GM12878 (cell line): ENCODE results near the gene CDON. TPM values are rescaled to one million over a fixed set of nuclear protein-coding genes. Genes with fewer than 3 reads are reported as not detected.
A peak's percentile ranks its signal among the peaks of the same experiment; 100 is the strongest.

Experiments used
- ATAC-seq: fragments of 200-7000 bp; cut with Tn5 transposase; 3 replicates; pipeline ENCODE4 v1.9.1; 2020; ENCODE audit warnings: mild to moderate bottlenecking, moderate library complexity
- BruUV-seq: library from RNA; stranded (reverse); fragments of 400-500 nt; replicated peaks from 2 replicates; lab custom pipeline; 2021; lab: Mats Ljungman, UMichigan
- CTCF ChIA-PET: fragments of 300-600 bp; sonication (Branson Sonifier 250); formaldehyde crosslinking; extraction: SDS; loops from one replicate; lab custom pipeline; 2021; ENCODE audit warnings: inconsistent platforms; lab: Yijun Ruan, JAX
- POLR2A ChIA-PET: fragments of 350-600 bp; formaldehyde crosslinking; extraction: SDS; loops from one replicate; lab custom pipeline; 2021; ENCODE audit warnings: inconsistent platforms; lab: Charles Lee
- RAD21 ChIA-PET: fragments of 300-600 bp; sonication (Branson Sonifier 250); formaldehyde crosslinking; loops from one replicate; lab custom pipeline; 2023; ENCODE audit warnings: antibody characterized with exemption; ENCODE audit not compliant: unreplicated experiment; lab: Charles Lee
- SMC1A ChIA-PET: fragments of 300-600 bp; sonication (Branson Sonifier 250); formaldehyde crosslinking; loops from one replicate; lab custom pipeline; 2023; ENCODE audit not compliant: unreplicated experiment, uncharacterized antibody; lab: Charles Lee
- DNase-seq: peaks from one replicate; pipeline ENCODE4 v3.0.0-alpha.2; 2011; ENCODE audit warnings: low read depth, low spot score
- FAIRE-seq: peaks from 3 replicates; lab custom pipeline; 2011; peaks lifted over from hg19 to GRCh38; lab: Jason Lieb, UNC
- H2AFZ ChIP-seq: 2 replicates; pipeline ENCODE4 v1.6.0; 2011; ENCODE audit warnings: low read depth, low read length, control low read depth; ENCODE audit not compliant: control insufficient read depth
- H3K27ac ChIP-seq: 2 replicates; pipeline ENCODE4 v1.5.1; 2011; ENCODE audit warnings: control low read depth; ENCODE audit not compliant: control insufficient read depth, insufficient read depth
- H3K27me3 ChIP-seq, 2 experiments: replicated peaks in 1 of 2; 2 replicates each; pipeline versions ENCODE4 v1.6.0 to v1.6.1; 2011; ENCODE audit warnings: low read length in 1 of 2; ENCODE audit not compliant: control insufficient read depth in 2 of 2, insufficient read depth in 2 of 2
- H3K36me3 ChIP-seq, 2 experiments: 2 replicates each; pipeline ENCODE4 v1.5.1; 2011; ENCODE audit warnings: low read length in 1 of 2; ENCODE audit not compliant: control insufficient read depth in 2 of 2, insufficient read depth in 2 of 2
- H3K4me1 ChIP-seq: 2 replicates; pipeline ENCODE4 v1.6.1; 2011; ENCODE audit warnings: mild to moderate bottlenecking, low read length, moderate library complexity, mixed read lengths; ENCODE audit not compliant: control insufficient read depth, insufficient read depth
- H3K4me2 ChIP-seq: 2 replicates; pipeline ENCODE4 v1.6.0; 2011; ENCODE audit warnings: control low read depth; ENCODE audit not compliant: control insufficient read depth, insufficient read depth
- H3K4me3 ChIP-seq: fragments of 200-600 bp; sonication (generic); 2 replicates; pipeline ENCODE4 v1.5.1; 2016
- H3K79me2 ChIP-seq: 2 replicates; pipeline ENCODE4 v1.6.0; 2011; ENCODE audit warnings: low read length; ENCODE audit not compliant: control insufficient read depth, insufficient read depth
- H3K9ac ChIP-seq: 2 replicates; pipeline ENCODE4 v1.8.0; 2011; ENCODE audit warnings: low read length, control low read depth, mixed read lengths; ENCODE audit not compliant: control insufficient read depth, insufficient read depth
- H3K9me3 ChIP-seq: replicated peaks from 3 replicates; pipeline ENCODE4 v1.5.1; 2011; ENCODE audit warnings: mild to moderate bottlenecking, low read length; ENCODE audit not compliant: control insufficient read depth, insufficient read depth
- H4K20me1 ChIP-seq: 2 replicates; pipeline ENCODE4 v1.6.0; 2011; ENCODE audit not compliant: control insufficient read depth, insufficient read depth
- CEBPB ChIP-seq, 2 experiments: fragments of 150-350 bp in 1 of 2; IDR thresholded peaks; 2 replicates each; pipeline ENCODE4 v1.6.1; 2012 to 2014; ENCODE audit warnings: low read depth in 2 of 2, low read length in 2 of 2, borderline replicate concordance in 1 of 2, inconsistent platforms in 1 of 2
- GABPA ChIP-seq: IDR thresholded peaks from 2 replicates; pipeline ENCODE4 v1.6.1; 2014; ENCODE audit warnings: antibody characterized with exemption, low read depth, mild to moderate bottlenecking, inconsistent platforms
- NR2F1 ChIP-seq: fragments of 450-650 bp; conservative IDR thresholded peaks from 2 replicates; pipeline ENCODE4 v1.6.1; 2017; ENCODE audit warnings: mild to moderate bottlenecking
- PAX8 ChIP-seq: fragments of 450-650 bp; IDR thresholded peaks from 2 replicates; pipeline ENCODE4 v1.6.1; 2017; ENCODE audit warnings: mild to moderate bottlenecking, moderate library complexity
- POLR2A ChIP-seq: IDR thresholded peaks from 2 replicates; pipeline ENCODE4 v1.6.1; 2011; ENCODE audit warnings: low read depth, mild to moderate bottlenecking, low read length
- POLR2AphosphoS2 ChIP-seq: IDR thresholded peaks from 2 replicates; pipeline ENCODE4 v1.6.1; 2011; ENCODE audit warnings: low read depth, mild to moderate bottlenecking, low read length, improper control_type of control experiment, moderate library complexity
- RCOR1 ChIP-seq: conservative IDR thresholded peaks from 2 replicates; pipeline ENCODE4 v1.6.1; 2012; ENCODE audit warnings: low read depth, low read length, improper control_type of control experiment
- STAT3 ChIP-seq: IDR thresholded peaks from 2 replicates; pipeline ENCODE4 v1.6.1; 2011; ENCODE audit warnings: low read depth, low read length, improper control_type of control experiment
- SUPT20H ChIP-seq: IDR thresholded peaks from 2 replicates; pipeline ENCODE4 v1.6.1; 2011; ENCODE audit warnings: low read depth, mild to moderate bottlenecking, low read length, moderate library complexity, borderline replicate concordance; ENCODE audit not compliant: control insufficient read depth
- USF1 ChIP-seq: IDR thresholded peaks from 2 replicates; pipeline ENCODE4 v1.6.1; 2011; ENCODE audit warnings: borderline replicate concordance, low read depth, mild to moderate bottlenecking, moderate library complexity, mixed read lengths, low read length; ENCODE audit not compliant: insufficient read depth; ENCODE audit errors: extremely low read length
- WGBS: methylation state at CpG from one replicate; pipeline ENCODE4 v1.1.6; 2016; ENCODE audit warnings: low lambda C conversion rate; ENCODE audit not compliant: insufficient replicate concordance, insufficient coverage; ENCODE audit errors: missing lambda C conversion rate; 5-methylcytosine and 5-hydroxymethylcytosine counted together
- in situ Hi-C: fragments of 300-500 bp; cut with MboI; formaldehyde crosslinking; loops from 9 replicates; pipeline ENCODE4 v1.14.3; 2018; ENCODE audit warnings: mixed read lengths
- intact Hi-C: fragments of 100-400 bp; cut with micrococcal nuclease; formaldehyde crosslinking; loops from one replicate; pipeline ENCODE4 v1.14.2; 2022; ENCODE audit not compliant: unreplicated experiment
- polyA plus RNA-seq, 11 experiments: library from polyadenylated mRNA; depleted of rRNA in 4 of 11; unstranded in 6 of 11; stranded (reverse) in 5 of 11; fragments of >200 nt; fragmentation: Nextera tagmentation in 4 of 11; fragmentation: Illumina TruSeq in 1 of 11; extraction: Ambion mirVana in 4 of 11; extraction: Trizol in 1 of 11; gene quantifications; 1 replicate in 1 of 11; 2 replicates in 10 of 11; pipeline versions ENCODE4 v1.2.1 to v1.2.3, GENCODE V29; 2011 to 2016; ENCODE audit warnings: inconsistent platforms in 2 of 11, missing spikeins in 2 of 11, low read depth in 1 of 11
- total RNA-seq, 4 experiments: library from RNA; depleted of rRNA in 3 of 4; stranded (reverse); fragments of >200 nt in 3 of 4; fragmentation: Illumina TruSeq in 1 of 4; extraction: Trizol in 1 of 4; gene quantifications; 2 replicates each; pipeline versions ENCODE4 v1.2.1 to v1.2.3, GENCODE V29; 2013 to 2021
- TF ChIP-seq, protein P1 (sequence below): fragments of 450-650 bp; IDR thresholded peaks from 2 replicates; pipeline ENCODE4 v1.6.1; 2017; ENCODE audit warnings: borderline replicate concordance
- TF ChIP-seq, protein P2 (sequence below), 3 experiments: IDR thresholded peaks in 2 of 3; conservative IDR thresholded peaks in 1 of 3; 2 replicates each; pipeline ENCODE4 v1.5.1; 2011; ENCODE audit warnings: low read depth in 3 of 3, low read length in 3 of 3, mild to moderate bottlenecking in 3 of 3, control low read depth in 2 of 3, moderate library complexity in 2 of 3, inconsistent platforms in 1 of 3, mixed read lengths in 1 of 3; ENCODE audit not compliant: control insufficient read depth in 2 of 3, insufficient read depth in 1 of 3; ENCODE audit errors: extremely low read depth in 1 of 3

Gene CDON
- total and polyA plus RNA-seq, 10 of the 15 experiments (the other 5 are each of a cell fraction or from before 2014, with no cell fraction given), result 0.07 to 4.2 (median 0.36) TPM

GRCh38 chr11:125980436-125980835 is 82.2 kb downstream of the CDON start:
- no peaks in the 10 kb centered on the region for H4K20me1 ChIP-seq
- no peaks in the 10 kb centered on the region for H3K79me2 ChIP-seq
- no peak overlapping the region for H2AFZ ChIP-seq
- in situ Hi-C loops, result no loop called here
- 57% methylated on average over 8 of the region's 8 CpGs for WGBS
- ChIA-PET SMC1A (interaction anchor here (1.3 to 1.4 kb wide), 2 partner anchors 11 to 37 kb away, joined by 3 to 6 read pairs; no protein-coding TSS in a partner anchor), CTCF (interaction anchor here (1.0 kb wide), 1 partner anchor 45 kb away, joined by 3 read pairs; no protein-coding TSS in a partner anchor), RAD21 (interaction anchor here (1.0 kb wide), 1 partner anchor 38 kb away, joined by 4 read pairs; no protein-coding TSS in a partner anchor), POLR2A (no interaction called here)
- no peak overlapping the region; the same call in 1 of the 2 replicates for H3K4me2 ChIP-seq
- BruUV-seq, result no TSS peak
- intact Hi-C loops, result no loop called here
- DNase-seq (no peak), ATAC-seq (peak; percentile 49; the same call in 2 of the 3 replicates), FAIRE-seq (no peak)
- TF ChIP-seq RCOR1, result no peak
- no peak for TF ChIP-seq CEBPB (IDR thresholded peaks at IDR 0.05; ENCODE audit: borderline replicate concordance in 1 of 2, low read depth in 2 of 2, low read length in 2 of 2)
- no peak for TF ChIP-seq STAT3
- no peak for TF ChIP-seq PAX8
- TF ChIP-seq NR2F1, result 0 out of 2 replicates have a peak, but pooled peaks have one; percentile 29
- H3K9me3 ChIP-seq, result no peaks in the 10 kb centered on the region
- H3K36me3 ChIP-seq, result no peaks in the 10 kb centered on the region
- no peaks in the 10 kb centered on the region for H3K4me1 ChIP-seq
- no peak overlapping the region for H3K4me3 ChIP-seq
- peak overlapping the region; percentile 22; the same call in 1 of the 2 replicates for H3K27ac ChIP-seq
- H3K27me3 ChIP-seq, result no peaks in the 10 kb centered on the region; a peak in 1 of 4 replicates
- H3K9ac ChIP-seq, result no peak overlapping the region

GRCh38 chr11:125979511-125979910 is 83.2 kb downstream of the CDON start:
- H3K4me3 ChIP-seq, result no peak overlapping the region
- ChIA-PET SMC1A (interaction anchor here (0.7 to 1.4 kb wide), 3 partner anchors 10 to 36 kb away, joined by 3 to 6 read pairs (median 3); no protein-coding TSS in a partner anchor), POLR2A (no interaction called here), CTCF (interaction anchor here (0.8 to 1.0 kb wide), 2 partner anchors 21 to 44 kb away, joined by 3 read pairs; no protein-coding TSS in a partner anchor), RAD21 (interaction anchor here (0.7 to 1.0 kb wide), 2 partner anchors 37 to 78 kb away, joined by 3 to 4 read pairs; no protein-coding TSS in a partner anchor)
- no peaks in the 10 kb centered on the region for H3K9me3 ChIP-seq
- H3K4me2 ChIP-seq, result no peak overlapping the region
- BruUV-seq, result no TSS peak
- no peak for DNase-seq
- no peak overlapping the region for H3K27ac ChIP-seq
- no peaks in the 10 kb centered on the region for H3K4me1 ChIP-seq
- H3K79me2 ChIP-seq, result no peaks in the 10 kb centered on the region
- intact Hi-C loops, result no loop called here
- H3K27me3 ChIP-seq, result no peaks in the 10 kb centered on the region; a peak in 1 of 4 replicates
- no peak overlapping the region for H2AFZ ChIP-seq
- no peak for ATAC-seq
- FAIRE-seq, result no peak
- H3K36me3 ChIP-seq, result no peaks in the 10 kb centered on the region
- in situ Hi-C loops, result no loop called here
- no peaks in the 10 kb centered on the region for H4K20me1 ChIP-seq
- no peak overlapping the region for H3K9ac ChIP-seq
- 69% methylated on average over 3 of the region's 3 CpGs for WGBS
- TF ChIP-seq GABPA (no peak), USF1 (no peak), POLR2AphosphoS2 (no peak), POLR2A (no peak), RCOR1 (no peak), PAX8 (no peak), SUPT20H (no peak)
- TF ChIP-seq, protein P1, sequence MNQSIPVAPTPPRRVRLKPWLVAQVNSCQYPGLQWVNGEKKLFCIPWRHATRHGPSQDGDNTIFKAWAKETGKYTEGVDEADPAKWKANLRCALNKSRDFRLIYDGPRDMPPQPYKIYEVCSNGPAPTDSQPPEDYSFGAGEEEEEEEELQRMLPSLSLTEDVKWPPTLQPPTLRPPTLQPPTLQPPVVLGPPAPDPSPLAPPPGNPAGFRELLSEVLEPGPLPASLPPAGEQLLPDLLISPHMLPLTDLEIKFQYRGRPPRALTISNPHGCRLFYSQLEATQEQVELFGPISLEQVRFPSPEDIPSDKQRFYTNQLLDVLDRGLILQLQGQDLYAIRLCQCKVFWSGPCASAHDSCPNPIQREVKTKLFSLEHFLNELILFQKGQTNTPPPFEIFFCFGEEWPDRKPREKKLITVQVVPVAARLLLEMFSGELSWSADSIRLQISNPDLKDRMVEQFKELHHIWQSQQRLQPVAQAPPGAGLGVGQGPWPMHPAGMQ, result no peak
- TF ChIP-seq, protein P2, sequence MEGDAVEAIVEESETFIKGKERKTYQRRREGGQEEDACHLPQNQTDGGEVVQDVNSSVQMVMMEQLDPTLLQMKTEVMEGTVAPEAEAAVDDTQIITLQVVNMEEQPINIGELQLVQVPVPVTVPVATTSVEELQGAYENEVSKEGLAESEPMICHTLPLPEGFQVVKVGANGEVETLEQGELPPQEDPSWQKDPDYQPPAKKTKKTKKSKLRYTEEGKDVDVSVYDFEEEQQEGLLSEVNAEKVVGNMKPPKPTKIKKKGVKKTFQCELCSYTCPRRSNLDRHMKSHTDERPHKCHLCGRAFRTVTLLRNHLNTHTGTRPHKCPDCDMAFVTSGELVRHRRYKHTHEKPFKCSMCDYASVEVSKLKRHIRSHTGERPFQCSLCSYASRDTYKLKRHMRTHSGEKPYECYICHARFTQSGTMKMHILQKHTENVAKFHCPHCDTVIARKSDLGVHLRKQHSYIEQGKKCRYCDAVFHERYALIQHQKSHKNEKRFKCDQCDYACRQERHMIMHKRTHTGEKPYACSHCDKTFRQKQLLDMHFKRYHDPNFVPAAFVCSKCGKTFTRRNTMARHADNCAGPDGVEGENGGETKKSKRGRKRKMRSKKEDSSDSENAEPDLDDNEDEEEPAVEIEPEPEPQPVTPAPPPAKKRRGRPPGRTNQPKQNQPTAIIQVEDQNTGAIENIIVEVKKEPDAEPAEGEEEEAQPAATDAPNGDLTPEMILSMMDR (IDR thresholded peaks at IDR 0.05 in 2 of 3, conservative IDR thresholded peaks at IDR 0.05 in 1 of 3; ENCODE audit: control insufficient read depth in 2 of 3, extremely low read depth in 1 of 3, insufficient read depth in 1 of 3, low read depth in 3 of 3, low read length in 3 of 3), result no peak
